A549 treated with CORT108297 at 1 μM for 4 hours (cell line): ENCODE results near the gene CRLF2. TPM values are rescaled to one million over a fixed set of nuclear protein-coding genes. Genes with fewer than 3 reads are reported as not detected.

Experiments used
- total RNA-seq: library from RNA; stranded (reverse); fragments of 200-300 nt; extraction: Qiagen RNA extraction; gene quantifications from 5 replicates; pipeline ENCODE4 v1.2.3, GENCODE V29; 2022

Gene CRLF2
- total RNA-seq = 0.98 to 1.5 TPM (median 1.3 TPM) in 5 replicates

GRCh38 chrX:1212532-1212931, at the start of gene CRLF2:
CRLF2 (minus strand) TSS chrX:1212649; CDS start chrX:1212634, 15 bp downstream.

Other genes starting within 250 kb of the CRLF2 start
- gene CSF2RA, start 56.2 kb upstream of the CRLF2 start, total RNA-seq = 3.4 to 4.9 TPM (median 4.4 TPM) in 5 replicates
- gene IL3RA, start 124.1 kb upstream of the CRLF2 start, total RNA-seq = 0.10 to 0.38 TPM (median 0.17 TPM) in 5 replicates
- 394 to 502 TPM (median 486 TPM) in 5 replicates for gene SLC25A6, start 179.5 kb upstream of the CRLF2 start, total RNA-seq
- 17.0 to 20.5 TPM (median 18.5 TPM) in 5 replicates for gene ASMTL, start 240.3 kb upstream of the CRLF2 start, total RNA-seq